GM12875 (cell line): Measurements from ENCODE around the gene PRICKLE3.
"Not testable (repeated sequence)": the region's sequence is repeated elsewhere in the genome, so short reads cannot be mapped to it uniquely, and the experiment has no call there.

Source experiments
- H3K4me3 ChIP-seq: one replicate; pipeline ENCODE4 v1.5.1; 2011; ENCODE audit warnings: low read depth, low read length, control low read depth
- CTCF ChIP-seq: IDR thresholded peaks from 2 replicates; pipeline ENCODE4 v1.5.1; 2011; ENCODE audit warnings: low read depth, mild to moderate bottlenecking, control low read depth, inconsistent platforms, low read length, moderate library complexity, borderline replicate concordance; ENCODE audit not compliant: insufficient read depth

Gene PRICKLE3

GRCh38 chrX:49155900-49156837, 30.0 kb downstream of the PRICKLE3 start:
- TF ChIP-seq CTCF = peak; percentile 74
- peak overlapping the region; percentile 55 for H3K4me3 ChIP-seq

- H3K4me3 ChIP-seq = peak overlapping the region; percentile 55
- no peak for TF ChIP-seq CTCF
Measured at GRCh38 chrX:49155243-49155899, 30.8 kb downstream of the PRICKLE3 start.

DNA sequence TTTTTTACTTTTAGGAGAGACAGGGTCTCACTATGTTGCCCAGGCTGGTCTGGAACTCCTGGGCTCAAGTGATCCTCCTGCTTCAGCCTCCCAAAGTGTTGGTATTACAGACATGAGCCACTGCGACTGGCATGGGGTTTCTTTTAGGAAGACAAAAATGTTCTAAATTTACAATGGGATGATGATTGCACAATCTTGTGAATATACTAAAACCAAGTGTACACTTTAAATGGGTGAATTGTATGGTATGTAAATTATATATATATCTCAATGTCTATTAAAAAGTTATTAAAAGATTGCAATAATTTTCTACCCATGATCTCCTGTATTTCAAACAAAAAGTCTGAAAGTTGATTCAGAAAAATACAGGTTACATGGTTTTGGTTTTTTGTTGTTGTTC, 32.7 kb downstream of the PRICKLE3 start:
- no peak overlapping the region for H3K4me3 ChIP-seq
- TF ChIP-seq CTCF = no peak

DNA sequence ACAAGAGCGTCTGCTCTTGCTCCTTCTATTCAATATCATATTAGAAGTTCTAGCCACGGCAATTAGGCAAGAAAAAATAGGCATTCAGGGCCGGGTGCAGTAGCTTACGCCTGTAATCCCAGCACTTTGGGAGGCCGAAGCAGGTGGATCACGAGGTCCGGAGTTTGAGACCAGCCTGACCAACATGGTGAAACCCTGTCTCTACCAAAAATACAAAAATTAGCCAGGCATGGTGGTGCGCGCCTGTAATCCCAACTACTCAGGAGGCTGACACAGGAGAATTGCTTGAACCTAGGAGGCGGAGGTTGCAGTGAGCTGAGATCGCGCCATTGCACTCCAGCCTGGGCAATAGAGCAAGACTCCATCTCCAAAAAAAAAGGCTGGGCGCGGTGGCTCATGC, 36.9 kb downstream of the PRICKLE3 start:
- not testable (repeated sequence) for H3K4me3 ChIP-seq

DNA sequence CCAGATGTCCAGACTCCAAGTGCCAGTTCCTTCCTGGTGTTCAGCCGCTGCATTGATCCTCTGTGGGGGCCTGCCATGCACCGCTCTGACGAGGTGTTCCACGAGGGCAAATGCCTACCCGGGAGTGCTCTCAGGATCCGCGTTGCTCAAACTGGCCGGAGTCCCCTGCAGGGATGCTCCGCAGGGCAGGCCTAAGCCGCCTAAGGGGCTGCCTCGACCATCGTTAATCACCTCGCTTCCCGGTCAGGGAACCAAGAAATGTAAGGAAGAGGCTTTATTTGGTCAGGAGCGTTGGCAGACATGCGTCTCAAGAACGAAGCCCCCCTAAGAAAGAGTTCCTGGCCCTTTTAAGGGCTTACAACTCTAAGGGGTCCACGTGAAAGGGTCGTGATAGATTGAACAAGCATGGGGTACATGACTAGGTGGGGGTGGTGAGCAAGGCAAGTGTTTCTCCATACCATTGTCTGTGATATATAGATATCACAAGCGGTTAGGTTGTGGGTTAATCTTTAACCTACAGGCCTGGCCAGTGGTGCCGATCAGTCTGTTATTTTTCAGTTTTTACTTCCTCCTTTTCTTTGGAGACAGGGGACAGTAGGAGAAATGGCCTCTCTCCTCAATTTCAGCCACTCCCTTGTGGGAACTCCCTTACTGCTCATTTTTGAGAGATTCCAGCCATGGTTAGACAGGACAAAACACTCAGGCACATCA, 37.6 kb downstream of the PRICKLE3 start:
- not testable (repeated sequence) for H3K4me3 ChIP-seq

DNA sequence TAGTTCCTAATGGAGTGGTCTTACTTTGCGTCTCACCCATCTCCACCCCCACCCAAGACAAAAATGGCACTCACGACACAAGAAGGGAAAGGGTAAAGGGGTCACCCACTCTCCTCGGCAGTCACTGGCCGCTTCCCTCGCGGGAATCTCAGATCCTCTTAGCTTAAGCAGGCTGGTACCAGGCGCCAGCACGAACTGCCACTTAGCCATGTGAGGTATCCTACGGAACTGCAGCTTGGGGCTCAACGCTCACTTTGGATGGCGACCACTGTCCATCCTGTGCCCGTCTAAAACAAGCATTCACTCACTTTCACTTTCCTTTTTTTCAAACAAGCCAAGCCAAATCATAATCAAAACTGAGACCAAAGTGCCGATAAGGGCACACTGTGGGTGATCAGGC, 38.2 kb downstream of the PRICKLE3 start:
- TF ChIP-seq CTCF = no peak
- no peak overlapping the region for H3K4me3 ChIP-seq

DNA sequence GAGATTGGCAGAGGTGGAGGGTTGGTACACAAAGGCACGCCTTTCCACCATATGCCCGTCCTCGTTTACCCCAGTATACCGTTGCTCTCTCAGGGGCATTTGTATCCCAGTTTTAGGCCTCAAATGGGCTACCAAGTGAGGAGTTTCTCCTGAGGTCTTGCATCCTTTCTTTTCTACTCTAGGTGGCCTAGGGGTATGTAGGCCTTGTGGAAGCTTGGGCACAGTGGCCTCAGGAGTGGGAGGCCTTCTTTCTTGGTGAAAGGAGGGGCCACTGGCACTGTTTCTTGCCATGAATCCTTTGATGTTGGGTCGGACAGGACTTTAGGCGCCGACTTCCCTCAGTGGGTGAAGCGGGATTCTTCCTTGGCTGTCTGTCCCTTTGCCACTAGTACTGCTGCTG, 38.9 kb downstream of the PRICKLE3 start:
- no peak for TF ChIP-seq CTCF
- no peak overlapping the region for H3K4me3 ChIP-seq

GRCh38 chrX:49143154-49143553, 43.0 kb downstream of the PRICKLE3 start:
- not testable (repeated sequence) for H3K4me3 ChIP-seq
